GM18519 (cell line): Measurements from ENCODE around the gene ACOT12.
"Not testable (repeated sequence)": the region's sequence is repeated elsewhere in the genome, so short reads cannot be mapped to it uniquely, and the experiment has no call there.

Source experiments
- ATAC-seq: cut with Tn5 transposase; IDR thresholded peaks from one replicate; pipeline ENCODE4 v1.9.1; 2021; ENCODE audit warnings: mild to moderate bottlenecking, moderate library complexity; ENCODE audit not compliant: unreplicated experiment, low FRiP score

The ACOT12 gene

DNA sequence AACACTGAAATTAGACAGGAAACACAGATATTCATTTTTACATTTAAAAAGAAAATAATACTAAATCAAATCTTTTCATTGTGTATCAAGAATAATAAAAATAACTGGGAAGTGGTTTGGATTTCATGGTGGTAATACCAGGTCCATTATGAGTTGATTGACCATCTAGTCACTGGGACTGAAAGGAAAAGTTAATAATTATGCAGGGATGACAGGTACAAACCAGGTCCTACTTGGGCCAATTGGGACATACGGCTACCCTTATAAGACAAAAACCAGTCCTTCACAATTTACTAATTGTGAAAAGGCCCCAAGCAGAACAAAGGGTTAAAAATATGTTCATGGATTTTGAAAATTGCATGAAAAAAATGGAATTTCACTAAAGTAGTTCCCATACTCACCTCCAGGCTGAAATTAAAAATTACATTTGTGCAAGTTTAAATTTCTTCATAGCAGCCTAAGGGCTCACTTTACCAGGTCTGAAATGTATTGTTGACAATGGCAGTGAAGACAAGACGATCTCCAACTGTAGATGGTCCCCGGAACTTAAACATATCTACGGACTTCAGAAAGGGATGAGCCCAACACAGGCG is 48.4 kb downstream of the ACOT12 start:
- no peak for ATAC-seq

DNA sequence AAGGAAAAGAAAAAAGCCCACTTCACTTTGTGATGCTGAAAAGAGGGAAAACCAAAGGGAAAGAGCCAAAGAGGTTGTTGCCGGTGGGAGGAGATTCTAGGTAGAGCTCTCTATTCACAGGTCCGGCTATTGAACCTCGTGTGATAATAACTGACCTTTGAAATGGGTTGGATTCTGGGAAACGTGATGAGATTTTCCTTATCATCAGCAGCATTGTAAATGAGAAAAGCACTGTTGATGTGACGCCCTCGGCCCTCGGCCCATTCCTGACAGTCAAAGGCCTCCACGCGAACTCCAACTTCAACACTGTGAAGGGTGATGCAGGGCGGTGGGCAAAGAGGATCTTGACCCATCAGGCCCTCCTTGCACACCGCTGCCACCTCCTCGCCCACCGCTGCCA is 49.2 kb downstream of the ACOT12 start:
- ATAC-seq = no peak

DNA sequence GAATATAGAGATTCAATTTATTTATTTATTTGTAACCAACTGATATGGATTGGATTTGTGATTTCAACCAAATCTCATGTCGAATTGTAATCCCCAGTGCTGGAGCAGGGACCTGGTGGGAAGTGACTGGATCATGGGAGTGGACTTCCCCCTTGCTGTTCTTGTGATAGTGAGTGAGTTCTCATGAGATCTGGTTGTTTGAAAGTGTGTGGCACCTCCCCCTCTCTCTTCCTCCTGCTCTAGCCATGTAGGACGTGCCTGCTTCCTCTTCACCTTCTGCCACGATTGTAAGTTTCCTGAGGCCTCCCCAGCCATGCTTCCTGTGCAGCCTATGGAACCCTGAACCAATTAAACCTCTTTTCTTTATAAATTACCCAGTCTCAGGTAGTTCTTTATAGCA is 55.7 kb downstream of the ACOT12 start:
- not testable (repeated sequence) for ATAC-seq

DNA sequence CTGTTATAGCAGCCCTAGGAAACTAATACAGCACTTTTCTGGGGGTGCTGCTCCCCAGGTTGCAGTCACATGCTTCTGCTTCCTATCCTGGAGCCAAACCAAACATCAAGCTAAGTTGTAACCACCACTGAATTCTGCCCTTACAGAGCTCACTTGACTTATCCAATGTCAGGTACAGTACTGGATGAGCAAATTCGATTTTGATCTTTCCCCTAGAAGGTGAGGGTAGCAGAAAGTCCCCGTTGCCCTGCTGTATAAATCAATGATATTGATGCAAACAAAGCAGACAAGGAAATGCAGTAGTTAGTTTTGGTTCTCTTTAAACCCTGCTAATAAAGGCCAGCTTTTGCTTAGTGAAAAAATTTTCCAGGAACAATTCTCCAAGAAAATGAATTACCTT is 56.1 kb downstream of the ACOT12 start:
- no peak for ATAC-seq

DNA sequence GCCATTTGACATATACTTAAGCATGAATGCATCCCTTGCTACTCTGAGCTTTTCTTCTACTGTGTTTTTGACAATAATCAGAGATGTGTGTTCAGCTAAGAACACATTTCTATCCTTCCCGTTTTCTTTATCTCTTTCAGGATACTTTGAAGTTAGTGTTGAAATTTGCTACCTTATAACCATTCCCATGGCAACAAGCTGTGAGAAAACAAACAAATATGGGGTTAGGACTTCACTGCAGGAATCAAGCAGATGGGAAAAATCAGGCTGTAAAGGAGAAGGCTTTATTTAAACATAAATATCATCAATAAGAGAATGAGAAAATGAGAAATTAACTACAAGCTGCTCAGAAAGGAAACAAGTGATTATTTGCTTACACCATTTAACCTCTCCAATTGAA is 57.4 kb downstream of the ACOT12 start:
- ATAC-seq = no peak

DNA sequence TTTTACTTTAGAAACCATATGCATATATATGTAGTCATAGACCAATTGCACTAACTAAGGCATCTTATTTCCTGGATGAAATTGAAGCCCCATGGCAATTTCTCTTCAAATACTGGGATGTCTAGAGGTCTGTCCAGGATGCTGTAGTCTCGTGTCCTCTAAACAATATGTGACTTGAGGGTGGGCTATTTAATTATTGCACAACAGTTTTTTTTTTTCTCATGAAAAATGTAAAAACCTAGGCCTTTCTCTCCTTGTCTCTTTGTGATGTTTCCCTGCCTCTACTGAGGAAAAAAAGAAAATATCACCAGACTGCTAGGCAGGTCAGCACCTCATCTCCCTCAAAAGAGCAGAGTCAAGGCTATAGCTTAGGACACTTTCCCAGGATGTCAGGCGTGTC is 58.0 kb downstream of the ACOT12 start:
- no peak for ATAC-seq

DNA sequence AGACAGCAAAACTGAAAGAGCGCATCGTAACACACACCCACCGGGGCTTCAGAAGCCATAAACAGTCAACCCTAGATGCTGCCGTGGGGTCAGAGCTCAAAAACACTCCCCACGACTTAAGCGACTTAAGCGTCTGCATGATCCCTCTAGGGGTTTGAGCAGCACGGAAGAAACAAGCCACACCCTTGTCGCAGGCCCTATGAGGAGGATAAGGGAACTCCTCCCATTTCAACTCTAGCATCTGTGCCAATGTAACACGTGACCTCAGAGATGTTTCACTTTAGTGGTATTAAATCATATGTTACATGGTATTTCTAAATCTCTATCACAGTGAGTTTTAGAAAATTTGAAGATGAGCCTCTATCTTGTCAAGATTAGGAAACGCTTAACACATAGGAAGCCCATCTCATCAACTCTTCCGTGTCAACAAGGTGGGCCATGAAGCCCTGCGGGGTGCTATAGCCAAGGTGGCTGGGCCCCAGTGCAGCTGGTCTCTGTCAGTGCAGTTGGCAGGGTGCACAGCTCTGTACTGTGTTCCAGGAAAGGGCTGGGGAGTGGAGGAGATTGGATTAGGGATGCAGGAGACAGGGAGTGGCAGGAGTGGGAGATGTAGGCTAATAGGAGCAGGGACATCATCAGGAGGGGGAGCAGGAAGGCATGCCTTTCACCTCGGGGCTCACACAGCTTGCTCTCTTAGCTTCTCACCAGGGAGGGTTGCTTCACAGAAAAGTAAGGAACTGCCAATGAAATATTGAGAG is 59.5 kb downstream of the ACOT12 start:
- ATAC-seq = no peak

DNA sequence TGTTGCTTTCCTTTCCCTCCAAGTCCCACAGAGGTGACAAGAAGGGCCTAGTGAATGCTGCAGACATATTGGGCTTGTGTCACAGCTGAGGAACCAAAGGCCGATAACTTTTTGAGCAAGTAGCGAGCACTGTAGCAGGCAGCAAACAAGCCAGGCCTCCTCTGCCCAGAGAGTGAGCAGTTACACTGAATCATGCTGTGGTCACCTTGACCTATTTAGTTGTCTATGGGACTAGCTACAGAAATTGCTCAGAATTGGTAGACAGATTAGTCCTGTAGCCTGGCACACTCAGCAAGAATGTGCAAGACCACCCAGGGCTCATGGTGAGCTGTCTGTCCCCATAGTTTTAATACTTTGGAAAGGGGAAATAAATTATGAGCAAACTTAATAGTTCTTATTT is 67.4 kb downstream of the ACOT12 start:
- no peak for ATAC-seq

DNA sequence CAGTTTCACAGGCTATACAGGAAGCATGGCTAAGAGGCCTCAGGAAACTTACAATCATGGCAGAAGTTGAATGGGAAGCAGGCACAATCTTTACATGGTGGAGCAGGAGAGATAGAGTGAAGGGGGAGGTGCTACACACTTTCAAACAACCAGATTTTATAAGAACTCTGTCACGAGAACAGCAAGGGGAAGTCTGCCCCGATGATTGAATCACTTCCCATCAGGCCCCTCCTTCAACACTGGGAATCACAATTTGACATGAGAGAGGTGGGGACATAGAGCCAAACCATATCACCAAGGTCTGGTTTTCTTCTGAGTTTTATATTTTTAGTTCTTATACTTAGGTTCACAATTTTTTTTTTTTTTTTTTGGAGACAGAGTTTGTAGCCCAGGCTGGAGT is 76.4 kb downstream of the ACOT12 start:
- no peak for ATAC-seq

DNA sequence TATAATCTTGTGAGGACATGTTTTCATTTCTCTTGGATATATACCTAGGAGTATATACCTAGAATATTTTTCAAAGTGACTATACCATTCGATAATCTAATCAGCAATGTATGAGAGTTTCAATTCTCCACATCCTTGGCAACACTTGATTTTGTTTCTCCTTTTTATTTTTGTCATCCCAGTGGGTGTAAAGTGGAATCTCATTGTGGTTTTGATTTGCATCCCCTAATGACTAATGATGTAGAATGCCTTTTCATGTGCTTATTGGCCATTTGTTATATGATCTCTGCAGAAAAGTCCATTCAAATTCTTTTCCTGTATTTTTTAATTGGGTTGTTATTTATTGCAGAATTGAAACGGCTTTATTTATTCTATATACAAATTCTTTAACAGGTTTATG is 77.4 kb downstream of the ACOT12 start:
- no peak for ATAC-seq

DNA sequence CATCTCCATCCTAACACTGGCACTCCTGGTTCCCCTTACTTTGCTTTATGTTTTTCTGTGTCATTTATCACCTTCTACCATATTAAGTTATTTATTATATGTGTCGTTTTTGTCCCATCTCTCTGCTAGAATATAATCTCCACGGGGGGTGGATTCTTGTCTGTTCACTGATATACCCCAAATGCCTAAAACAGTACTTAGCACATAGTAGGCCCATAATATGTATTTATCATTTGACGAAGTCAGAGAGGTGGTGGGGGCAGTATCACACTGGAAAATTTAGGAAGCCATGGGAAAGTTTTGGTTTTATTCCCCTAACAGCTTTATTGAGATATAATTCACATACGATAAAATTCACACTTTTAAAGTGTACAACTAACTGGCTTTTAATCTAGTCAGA is 78.1 kb downstream of the ACOT12 start:
- ATAC-seq = no peak

DNA sequence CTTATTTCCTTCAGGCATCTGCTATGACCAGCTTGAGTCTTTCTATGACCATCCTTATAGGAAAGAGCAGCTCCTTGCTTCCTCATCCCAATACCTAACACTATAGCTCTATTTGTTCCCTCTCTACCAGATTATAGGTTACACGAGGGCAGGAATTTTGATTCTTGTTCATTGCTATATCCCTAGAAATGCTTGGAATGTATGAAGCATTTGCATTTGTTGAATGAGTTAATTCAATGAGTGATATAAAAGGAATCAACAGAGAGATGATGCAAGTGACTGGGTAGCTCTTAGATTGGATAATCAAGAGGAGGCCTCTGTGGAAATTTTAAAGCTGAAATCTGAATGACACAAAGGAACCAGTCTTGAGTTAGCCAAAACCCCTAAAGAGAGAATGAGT is 78.6 kb downstream of the ACOT12 start:
- ATAC-seq = no peak

DNA sequence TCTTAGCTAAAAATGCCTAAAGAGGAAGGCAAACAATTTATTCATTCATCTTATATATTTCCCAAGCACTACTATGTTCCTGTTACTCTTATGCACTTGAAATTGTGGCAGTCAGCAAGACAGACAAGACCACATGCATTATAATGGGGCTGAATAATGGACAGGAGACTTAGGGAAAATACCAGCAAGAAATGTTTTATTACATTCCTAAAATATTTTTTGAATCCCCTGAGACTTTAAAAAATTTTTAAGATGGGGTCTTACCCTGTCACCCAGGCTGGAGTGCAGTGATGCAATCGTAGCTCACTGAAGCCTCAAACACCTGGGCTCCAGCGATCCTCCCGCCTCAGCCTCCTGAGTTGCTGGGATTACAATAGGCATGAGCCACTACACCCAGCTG is 79.4 kb downstream of the ACOT12 start:
- ATAC-seq = no peak

DNA sequence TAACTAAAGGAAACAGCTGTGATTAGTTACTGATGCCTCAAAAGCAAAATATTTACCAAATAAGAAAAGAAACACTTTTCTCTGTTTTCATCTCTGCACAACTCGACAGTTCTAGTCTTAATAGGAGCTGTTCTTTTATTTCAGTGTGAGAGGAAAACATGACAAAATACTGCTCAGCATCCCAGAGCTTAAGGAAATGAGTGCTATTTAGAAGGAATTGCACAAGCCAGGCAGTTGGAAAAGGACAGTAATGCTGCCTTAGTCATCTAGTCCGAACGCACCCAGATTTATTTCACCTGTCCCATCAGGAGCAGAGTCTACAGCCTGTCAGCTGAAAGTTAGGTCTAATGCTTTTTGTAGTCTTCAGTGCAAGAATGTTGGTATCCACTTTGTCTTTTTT is 80.2 kb downstream of the ACOT12 start:
- no peak for ATAC-seq

DNA sequence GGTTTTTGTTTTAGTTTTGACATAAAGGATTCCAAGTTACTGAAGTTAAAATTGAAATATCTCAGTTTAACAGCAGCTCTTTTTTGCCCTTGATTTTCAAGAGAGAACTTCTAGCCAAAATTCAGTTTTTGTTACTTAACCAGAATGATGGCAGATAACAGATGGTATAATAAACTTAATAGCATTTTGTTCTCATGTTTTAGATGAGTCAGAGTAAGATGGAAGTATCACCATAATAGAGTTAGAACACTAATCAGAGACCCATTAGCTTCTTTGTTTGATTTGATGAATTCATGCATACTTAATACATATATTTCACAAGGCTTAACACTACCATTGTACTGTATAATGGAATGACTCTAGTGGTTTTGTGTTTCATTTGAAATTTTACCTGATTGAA is 80.7 kb downstream of the ACOT12 start:
- ATAC-seq = no peak

DNA sequence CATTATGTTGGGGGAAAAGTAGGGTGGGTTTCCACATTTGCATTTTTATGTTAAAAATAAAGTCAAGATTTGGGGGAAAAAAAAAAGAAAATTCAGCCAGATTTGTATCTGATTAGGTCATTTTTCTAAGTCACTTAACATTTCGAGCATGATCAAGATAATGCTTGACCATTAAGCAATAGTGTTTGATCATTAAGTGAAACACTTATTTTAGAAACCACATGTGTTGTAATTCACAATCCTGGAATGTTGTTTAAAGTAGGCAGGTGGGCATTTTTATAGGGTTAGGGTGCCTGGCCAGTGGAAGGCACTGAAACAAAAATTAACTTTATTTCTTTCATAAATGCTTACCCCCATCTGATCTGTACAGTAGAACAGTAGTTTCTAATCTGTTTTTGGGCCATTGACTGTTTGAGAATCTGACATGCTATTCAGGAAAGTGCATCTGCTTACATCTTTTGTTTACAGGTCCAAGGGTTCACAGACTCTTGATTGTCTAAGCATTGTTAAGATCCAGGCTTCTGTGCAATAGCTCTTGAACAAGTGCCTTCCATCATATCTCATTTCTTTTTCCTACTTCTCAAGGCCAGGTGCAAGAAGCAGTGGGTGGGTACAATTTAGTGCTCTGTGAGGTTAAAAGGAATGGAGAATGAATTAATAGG is 83.4 kb downstream of the ACOT12 start:
- no peak for ATAC-seq

DNA sequence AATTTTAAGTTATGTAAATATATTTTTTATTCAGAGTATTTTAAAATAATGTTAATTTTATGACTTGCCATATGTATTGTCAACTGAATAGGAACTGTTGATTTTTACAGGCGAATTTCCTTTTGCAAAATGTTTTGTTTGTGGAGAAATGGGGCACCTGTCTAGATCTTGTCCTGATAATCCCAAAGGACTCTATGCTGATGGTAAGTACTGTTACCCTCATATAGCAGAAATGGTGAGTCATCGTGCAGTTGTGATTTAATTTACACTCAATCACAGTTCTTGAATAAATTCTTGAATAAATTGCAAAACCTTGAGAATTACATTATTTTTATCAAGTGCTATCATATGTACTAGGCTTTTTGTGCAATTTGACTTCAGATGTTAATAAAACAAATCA is 85.1 kb downstream of the ACOT12 start:
- no peak for ATAC-seq

DNA sequence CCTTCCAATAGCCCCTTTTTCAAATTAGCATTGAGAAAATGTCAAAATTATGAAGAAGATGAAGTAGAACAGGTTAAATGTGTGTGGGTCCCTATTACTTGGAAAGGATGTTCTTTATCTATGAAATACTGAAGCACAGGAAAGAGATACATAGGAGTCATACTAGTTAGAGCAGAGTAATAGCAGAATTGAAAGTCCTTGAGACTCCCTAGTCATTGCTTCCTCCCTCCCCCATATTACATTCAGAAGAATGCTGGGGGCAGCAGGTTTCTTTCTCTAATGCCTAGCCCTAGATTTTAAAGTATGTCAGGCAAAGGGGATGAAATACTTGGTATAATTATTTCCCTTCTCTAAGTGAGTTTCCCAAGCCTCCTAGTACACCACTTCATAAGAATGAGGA is 88.1 kb downstream of the ACOT12 start:
- ATAC-seq = no peak

DNA sequence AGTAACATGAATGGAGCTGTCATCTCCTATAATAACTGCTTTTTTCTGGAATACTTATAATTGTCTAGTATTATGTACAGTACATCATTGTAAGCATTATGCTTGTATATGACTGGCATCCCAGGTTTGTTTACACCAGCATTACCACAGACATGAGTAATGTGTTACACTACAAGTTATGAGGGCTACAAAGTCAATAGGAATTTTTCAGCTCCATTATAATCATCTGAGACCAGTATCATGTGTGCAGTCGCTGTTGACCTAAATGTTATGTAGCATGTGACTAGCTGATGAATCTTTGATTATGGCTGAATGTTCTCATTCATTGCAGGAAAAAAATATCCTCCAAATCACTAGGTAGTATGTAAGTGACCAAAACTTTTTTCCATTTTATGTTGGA is 90.4 kb downstream of the ACOT12 start:
- no peak for ATAC-seq

DNA sequence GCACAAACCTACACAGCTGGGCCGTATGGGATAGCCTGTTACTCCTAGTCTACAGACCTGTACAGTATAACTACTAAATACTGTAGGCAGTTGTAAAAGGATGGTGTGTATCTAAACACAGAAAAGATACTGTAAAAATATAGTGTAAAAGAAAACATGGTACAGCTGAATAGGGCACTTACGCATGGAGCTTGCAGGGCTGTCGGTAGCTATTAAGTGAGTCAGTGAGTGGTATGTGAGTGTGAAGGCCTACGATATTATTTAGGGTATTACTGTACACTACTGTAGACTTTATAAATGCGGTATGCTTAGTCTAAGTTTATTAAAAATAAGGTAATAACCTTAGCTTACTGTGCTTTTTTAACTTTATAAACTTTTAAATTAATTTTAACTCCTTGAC is 91.3 kb downstream of the ACOT12 start:
- no peak for ATAC-seq

DNA sequence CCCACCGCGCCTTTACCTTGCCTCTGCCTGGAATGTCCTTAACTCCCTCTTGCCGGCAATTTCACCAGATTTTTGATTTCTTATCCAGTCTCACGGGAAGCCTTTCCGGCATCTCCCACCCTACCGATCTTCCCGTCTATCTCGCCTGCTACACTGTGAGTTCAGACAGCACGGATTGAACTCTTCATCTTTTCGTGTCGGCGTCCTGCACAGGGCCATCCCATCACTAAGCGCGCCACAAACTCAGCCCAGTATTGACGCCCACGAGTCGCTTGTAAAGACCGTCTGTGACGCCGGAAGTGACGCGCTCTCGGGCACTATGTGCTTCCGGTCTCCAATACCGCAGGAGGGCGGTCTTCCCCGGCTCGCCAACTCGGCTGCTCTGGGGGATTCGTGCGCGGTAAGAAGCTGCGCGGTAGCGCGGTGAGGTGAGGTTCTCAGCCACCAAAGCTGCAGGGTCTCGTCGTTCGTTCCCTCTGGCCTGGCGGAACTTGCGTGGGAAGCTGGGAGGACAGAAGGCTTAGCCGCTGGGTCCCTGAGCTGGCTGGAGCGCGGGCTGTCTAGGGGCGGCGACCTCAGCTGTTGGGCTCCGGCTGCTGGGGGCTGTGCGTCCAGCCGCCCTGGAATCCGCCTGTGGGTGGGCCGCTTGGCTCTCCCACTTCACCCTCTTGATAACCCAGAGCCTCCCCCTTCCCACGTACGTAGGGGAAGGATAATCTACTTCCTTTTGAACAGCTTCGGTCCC is 92.5 kb downstream of the ACOT12 start, which contains the start of gene ZCCHC9:
Gene ZCCHC9, plus strand, starts transcription at position 317 of the 745 bp plus-strand sequence. CDS start 3,171 bp downstream, outside the sequence.
- ATAC-seq = peak; percentile 91
